ENCODE results near the gene TRAK1. TPM values are rescaled to one million over a fixed set of nuclear protein-coding genes. Genes with fewer than 3 reads are reported as not detected.

The TRAK1 gene
- total RNA-seq, 1 donor from 2014 or later = 21.2 TPM

GRCh38 chr3:42213417-42213816 is 122.3 kb downstream of the TRAK1 start:
- ATAC-seq = peak; percentile 42

DNA sequence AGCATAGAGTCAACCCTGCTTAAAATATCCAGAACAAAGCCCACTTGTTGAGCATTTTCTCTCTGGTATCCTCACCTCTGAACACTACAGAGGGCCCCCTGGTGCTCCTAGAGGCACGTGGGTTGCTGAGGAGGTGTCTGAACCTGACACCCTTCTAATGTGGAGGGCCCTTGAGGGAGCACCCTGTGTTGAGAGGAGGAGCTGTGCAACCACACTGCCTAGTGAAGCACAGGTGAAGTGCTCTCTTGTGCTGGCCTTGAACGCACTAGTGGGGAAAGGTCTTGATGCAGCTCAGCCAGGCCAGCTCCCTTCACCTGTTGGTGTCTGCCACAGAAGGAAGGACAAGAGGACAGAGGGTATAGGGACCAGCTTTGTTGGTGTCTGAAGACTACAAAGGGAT is 122.9 kb downstream of the TRAK1 start:
- ATAC-seq = no peak

DNA sequence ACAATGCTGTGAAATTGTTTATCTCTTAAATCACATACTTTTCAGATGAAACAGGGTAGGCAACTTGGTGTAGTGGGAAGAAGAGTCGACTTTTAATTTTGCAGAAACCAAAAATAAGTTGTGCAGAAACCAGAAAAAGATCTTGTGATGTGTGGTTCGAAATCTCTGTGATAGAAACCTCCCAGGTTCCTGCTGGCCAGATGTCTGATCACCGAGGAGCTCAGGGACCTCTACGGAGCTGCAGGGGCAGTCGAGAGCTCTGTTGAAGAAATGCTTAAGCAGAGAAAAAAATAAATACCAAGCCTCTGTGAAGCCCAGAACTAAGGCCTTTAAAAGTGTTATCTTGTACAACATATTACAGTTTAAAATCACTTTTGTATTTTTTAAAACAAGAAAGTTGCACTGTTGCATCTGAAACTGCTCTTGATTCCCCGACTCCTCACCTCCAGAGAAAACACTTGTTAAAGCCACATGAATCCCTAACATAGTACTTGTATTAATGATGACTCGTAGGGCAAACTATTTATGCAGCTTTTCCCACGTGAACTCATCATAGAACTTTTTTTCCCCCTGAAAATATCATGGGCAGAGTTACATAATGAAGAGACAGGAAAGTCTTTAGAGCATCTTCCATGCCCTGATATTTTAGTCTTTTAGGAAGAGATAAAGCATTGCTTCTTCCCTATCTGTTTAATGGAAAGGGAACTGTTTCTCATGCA is 123.6 kb downstream of the TRAK1 start:
- no peak for ATAC-seq

GRCh38 chr3:42216302-42216701 is 125.1 kb downstream of the TRAK1 start:
- ATAC-seq = no peak

- no peak for ATAC-seq
Observed at GRCh38 chr3:42216931-42217333, 125.8 kb downstream of the TRAK1 start.

- no peak for ATAC-seq
Observed at GRCh38 chr3:42220436-42221121, 129.4 kb downstream of the TRAK1 start.

DNA sequence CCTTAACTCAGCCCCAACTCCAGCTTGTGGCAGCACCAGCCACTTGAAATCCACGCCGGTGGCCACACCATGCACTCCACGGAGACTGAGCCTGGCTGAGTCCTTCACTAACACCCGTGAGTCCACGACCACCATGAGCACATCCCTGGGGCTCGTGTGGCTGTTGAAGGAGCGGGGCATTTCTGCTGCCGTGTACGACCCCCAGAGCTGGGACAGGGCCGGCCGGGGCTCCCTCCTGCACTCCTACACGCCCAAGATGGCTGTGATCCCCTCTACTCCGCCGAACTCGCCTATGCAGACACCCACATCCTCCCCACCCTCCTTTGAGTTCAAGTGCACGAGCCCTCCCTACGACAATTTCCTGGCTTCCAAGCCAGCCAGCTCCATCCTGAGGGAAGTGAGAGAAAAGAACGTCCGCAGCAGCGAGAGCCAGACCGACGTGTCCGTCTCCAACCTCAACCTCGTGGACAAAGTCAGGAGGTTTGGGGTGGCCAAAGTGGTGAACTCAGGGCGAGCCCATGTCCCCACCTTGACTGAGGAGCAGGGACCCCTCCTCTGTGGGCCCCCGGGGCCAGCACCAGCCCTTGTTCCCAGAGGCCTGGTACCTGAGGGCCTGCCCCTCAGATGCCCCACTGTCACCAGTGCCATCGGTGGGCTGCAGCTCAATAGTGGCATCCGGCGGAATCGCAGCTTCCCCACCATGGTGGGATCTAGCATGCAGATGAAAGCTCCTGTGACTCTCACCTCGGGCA is 132.0 kb downstream of the TRAK1 start:
- ATAC-seq = no peak

- ATAC-seq = no peak
Observed at GRCh38 chr3:42224178-42224577, 133.0 kb downstream of the TRAK1 start.

- no peak for ATAC-seq
Observed at GRCh38 chr3:42224658-42225421, 133.7 kb downstream of the TRAK1 start.

GRCh38 chr3:42225486-42226363 is 134.6 kb downstream of the TRAK1 start:
- ATAC-seq = no peak

DNA sequence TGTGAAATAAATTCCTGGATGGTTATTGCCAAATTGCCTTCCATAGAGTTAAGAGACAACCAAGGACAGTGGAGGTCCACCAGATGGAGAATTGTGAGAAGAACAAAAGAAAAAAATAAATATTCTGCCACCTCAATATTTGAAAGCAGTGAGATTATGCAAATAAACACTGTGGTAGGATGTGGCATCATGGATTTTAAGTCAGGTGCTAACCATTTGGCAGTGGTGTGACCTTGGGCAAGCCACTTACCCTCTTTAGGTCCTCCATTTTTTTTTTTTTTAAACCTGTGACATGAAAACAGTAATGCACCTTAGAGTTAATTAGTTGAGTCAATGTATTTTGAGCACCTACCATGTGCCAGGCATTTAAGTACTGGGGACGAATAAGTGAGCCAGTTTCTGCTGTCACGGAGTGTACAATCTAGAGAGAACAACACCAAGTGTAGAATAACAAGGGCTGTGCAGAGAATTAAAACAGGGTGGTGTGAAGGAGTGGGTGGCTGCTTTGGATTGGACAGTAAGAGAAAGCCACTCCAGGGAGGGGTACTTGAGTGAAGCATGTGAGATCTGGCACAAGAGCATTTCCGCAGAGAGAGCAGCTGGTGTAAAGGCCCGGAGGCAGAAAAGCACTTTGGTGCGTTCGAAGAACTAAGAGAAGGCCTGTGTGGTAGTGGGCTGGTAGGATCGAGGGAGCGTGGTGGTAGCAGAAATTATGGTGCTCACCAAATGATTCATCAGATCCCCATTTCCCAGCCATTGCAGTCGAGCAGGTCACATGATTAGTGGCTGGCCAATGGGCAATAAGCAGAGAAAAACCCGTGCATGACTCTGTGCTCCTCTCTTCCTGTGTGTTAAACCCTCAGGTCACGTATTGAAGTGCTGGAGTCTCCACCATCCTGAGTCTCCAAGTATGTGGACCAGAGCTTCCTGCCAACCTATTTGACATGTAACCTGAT is 135.6 kb downstream of the TRAK1 start:
- ATAC-seq = no peak

DNA sequence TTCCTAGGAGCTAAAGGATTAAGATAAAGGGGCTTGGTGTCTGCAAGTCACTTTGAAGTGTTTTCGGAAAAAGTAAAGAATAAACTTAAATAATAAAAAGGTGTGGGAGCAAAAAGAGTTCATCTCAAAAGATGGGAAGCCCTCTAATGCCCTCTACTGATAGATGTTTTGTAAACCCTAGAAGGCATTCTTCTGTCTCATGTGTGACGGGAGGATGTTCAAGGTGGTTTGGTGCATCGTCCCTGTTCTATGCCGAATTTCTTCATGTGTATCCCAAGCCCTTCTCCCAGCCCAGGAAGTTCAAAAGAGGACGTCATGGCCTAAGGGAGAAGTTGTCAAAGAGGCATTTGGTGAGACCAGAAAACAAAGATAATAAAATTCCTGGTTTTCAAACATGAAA is 137.6 kb downstream of the TRAK1 start:
- no peak for ATAC-seq

- peak; percentile 35 for ATAC-seq
Observed at GRCh38 chr3:42229266-42229941, 138.2 kb downstream of the TRAK1 start.

- peak; percentile 49 for ATAC-seq
Observed at GRCh38 chr3:42229942-42230688, 139.0 kb downstream of the TRAK1 start.

DNA sequence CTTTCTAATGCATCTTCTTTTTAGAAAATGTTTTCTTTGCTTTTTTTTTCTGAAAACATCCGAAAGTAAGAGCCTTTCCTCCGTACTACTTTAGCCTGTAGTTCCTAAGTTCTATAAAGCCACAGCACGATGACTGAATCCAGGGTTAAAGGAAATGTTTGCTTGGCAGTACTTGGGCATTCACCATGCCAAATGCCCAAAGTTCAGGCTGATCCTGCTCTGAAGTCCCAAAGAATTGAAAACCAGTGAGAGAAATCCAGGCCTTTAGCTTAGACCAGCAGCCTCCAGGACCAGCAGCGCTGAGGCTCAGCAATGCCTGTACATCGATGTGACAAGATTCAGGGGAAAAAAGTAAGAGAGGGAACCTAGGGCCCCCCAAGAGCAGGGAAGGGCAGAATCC is 139.7 kb downstream of the TRAK1 start:
- no peak for ATAC-seq

DNA sequence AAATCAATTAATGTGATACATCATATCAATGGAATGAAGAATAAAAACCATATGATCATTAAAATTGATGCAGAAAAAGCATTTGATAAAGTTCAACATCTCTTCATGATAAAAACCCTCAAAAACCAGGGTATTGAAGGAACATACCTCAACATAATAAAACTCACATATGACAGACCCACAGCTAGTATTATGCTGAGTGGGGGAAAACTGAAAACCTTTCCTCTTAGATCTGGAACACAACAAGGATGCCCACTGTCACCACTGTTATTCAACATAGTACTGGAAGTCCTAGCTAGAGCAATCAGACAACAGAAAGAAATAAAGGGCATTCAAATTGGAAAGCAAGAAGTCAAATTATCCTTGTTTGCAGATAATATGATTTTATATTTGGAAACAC is 144.4 kb downstream of the TRAK1 start:
- ATAC-seq = no peak

- ATAC-seq = no peak
Observed at GRCh38 chr3:42236611-42237010, 145.5 kb downstream of the TRAK1 start.

DNA sequence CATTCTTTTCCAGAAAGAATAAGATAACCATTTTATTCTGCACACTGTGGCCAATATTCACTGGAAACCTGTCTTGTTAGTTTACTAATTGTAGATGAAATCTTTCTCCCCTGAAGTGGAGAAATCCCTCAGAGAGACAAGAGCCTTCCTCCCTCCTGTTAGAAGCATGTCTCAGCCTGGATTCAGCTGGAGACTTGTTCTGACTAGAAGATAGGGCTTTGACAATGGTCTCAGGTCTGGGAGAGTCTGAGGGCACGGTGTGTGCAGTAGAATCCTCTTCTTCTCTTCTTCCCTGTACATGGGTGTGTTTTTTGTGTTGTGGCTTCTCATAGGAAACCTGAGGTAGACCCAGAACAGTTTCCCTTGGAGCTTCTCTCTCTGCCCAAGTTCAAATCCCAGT is 154.9 kb downstream of the TRAK1 start:
- peak; percentile 63 for ATAC-seq

DNA sequence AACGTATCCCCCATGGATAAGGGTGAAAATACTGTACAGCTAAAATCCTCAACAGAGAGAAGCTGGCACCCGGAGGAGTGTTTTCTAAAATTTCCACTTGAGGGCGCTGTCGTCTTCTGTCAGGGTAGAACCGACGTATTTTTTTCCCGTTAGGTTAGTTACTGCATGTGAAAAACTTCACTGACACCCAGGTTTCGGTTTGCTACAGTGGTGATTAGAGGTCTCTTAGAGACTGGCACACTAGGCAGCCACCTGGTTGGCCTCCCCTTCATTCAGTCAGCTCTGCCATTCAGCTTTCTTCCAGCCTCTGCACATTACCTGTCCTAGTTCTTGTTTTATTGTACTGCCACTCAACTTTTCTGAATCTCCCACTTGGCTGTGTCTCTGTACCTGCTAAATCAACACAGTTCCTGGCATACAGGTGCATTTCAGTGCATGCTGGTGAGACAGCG is 156.4 kb downstream of the TRAK1 start:
- peak; percentile 65 for ATAC-seq

Data from esophagus mucosa (tissue), 1 donor.